Inferior parietal cortex (tissue), 1 donor: ENCODE results near the gene PTRH2.
"Not testable (repeated sequence)": the region's sequence is repeated elsewhere in the genome, so short reads cannot be mapped to it uniquely, and the experiment has no call there.

Experiments
- DNase-seq: peaks from one replicate; pipeline ENCODE4 v3.0.0-alpha.2; 2016; ENCODE audit errors: extremely low spot score

Gene PTRH2

DNA sequence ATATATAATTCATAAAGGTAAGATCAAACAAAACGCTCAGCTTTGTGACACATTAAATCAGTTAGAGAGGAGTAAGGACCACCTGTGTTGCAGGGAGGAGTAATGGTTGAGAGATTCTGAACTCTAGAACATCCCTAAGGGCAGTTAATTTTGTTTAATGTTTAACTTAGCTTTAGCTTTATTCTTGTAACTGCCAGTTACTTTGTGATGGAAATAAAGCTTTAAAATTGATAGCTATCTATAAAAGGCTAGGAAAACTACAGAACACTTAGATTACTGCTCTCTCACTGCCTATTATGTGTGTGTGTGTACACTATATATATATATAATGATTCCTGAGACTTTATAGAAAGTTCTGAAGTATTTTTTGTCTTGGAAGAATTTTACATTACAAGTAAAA is 37.8 kb downstream of the PTRH2 start:
- no peak for DNase-seq

DNA sequence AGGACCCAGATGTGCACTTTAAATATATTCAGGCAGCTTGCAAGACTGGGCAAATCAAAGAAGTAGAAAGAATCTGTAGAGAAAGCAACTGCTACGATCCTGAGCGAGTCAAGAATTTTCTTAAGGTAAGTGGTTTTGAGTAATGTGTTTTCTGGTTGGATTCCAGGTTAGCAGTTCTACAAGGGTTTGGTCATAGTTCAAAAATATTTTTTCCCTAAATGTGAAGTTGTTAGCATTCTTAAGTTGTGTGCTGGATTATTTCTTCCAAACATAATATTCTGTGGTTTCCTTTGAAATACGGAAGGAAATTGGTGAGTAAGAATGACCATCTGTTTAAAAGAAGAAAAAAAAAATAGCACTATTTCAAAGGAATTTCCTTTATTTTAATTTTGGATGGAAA is 38.4 kb downstream of the PTRH2 start:
- no peak for DNase-seq

DNA sequence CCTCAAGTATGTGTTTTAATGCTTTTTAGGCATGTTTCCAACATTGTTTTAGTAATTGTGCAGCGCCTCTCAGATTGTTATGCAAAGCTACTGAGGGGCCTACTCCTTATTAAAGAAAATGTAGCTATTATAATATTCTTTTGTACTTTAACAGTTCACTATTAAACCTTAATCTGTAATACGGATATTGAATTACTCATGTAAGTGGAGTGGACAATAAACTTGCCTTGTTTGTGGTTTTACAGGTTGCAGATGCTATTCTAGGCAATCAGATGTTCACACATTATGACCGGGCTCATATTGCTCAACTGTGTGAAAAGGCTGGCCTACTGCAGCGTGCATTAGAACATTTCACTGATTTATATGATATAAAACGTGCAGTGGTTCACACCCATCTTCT is 41.0 kb downstream of the PTRH2 start:
- no peak for DNase-seq

DNA sequence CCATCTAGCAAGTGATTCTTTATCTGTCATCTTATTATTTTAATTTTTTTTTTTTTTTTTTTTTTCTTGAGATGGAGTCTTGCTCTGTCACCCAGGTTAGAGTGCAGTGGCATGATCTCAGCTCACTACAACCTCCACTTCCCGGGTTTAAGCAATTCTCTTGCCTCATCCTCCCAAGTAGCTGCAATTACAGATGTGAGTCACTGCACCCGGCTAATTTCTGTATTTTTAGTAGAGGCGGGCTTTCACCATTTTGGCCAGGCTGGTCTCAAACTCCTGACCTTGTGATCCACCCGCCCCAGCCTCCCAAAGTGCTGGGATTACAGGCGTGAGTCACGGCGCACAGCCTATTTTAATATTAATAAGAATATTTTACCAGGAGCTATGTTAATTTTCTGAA is 50.6 kb downstream of the PTRH2 start:
- DNase-seq = not testable (repeated sequence)

DNA sequence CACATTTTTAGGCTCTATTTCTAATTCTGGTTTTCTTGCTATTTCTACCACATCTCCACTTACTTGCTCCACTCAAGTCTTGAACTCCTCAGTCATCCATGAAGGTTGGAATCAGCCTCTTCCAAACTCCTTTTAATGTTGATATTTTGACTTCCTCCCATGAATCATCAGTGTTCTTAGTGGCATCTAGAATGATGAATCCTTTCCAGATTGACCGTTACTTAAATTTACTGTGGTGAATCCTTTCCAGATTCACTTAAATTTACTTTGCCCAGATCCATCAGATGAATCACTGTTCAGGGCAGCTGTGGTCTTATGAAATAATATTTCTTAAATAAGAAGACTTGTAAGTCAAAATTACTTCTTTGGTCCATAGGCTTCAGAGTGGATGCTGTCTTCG is 55.1 kb downstream of the PTRH2 start:
- no peak for DNase-seq

DNA sequence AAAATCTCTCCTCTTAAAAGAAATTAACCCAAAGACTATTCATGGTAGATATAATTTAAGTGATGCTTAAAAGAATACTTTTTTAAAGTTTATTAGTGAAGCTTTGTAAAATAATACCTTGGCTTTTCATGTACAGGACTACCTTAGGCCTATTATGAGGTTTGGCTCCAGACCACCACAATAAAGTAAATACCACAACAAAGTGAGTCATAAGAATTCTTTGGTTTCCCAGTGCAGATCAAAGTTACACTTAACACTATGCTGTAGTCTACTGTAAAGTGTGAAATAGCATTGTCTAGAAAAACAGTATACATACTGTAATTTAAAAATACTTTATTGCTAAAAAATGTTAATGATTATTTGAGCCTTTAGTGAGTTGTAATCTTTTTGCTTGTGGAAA is 55.9 kb downstream of the PTRH2 start:
- DNase-seq = no peak

DNA sequence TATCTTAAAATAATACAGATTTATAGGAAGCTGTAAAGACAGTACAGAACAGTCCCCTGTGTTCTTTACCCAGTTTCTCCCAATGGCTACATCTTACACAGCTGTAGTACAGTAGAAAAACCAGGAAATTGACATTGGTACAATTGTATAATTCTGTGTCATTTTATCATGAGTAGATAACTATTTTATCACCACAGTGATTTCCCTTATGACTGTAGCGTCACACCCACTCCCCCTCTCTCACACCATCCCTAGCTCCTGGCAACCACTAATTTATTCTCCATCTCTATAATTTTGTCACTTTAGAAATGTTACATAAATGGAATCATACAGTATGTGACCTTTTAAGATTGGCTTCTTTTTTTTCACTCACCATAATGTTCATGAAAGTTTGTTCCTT is 56.6 kb downstream of the PTRH2 start:
- no peak for DNase-seq

DNA sequence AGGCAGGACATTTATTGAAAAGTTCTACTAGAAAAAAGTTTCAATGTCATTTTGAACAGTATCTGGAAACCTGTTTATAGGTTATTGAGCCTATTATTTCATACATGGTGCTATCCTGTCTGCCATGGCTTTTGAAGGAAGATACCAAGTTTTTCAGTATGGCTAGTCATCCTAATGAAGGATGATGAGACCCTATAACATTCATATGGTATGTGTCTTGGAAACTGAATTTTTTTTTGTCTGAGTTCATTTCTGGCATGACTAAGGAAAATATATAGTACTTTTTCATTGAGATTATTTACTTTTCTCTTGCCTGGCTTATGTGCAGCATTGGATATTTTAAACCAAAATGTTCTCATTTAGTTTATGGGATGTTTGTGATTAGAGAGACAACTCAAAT is 57.3 kb downstream of the PTRH2 start:
- no peak for DNase-seq
